ENCODE data around the gene TPM2.

The TPM2 gene

GRCh38 chr9:35689542-35690293 lies at the start of gene TPM2:
Gene TPM2 (minus strand): TSS chr9:35689925. CDS start chr9:35689817, 108 bp downstream.
- no peak for DNase-seq (ENCODE audit: low read depth in 2 of 2, low spot score in 1 of 2)

- no peak for DNase-seq (ENCODE audit: low read depth in 2 of 2, low spot score in 1 of 2)
These were observed 49.2 kb upstream of the TPM2 start for GRCh38 chr9:35738924-35739323.

GRCh38 chr9:35738186-35738585 lies 48.5 kb upstream of the TPM2 start:
- DNase-seq (ENCODE audit: low read depth in 2 of 2, low spot score in 1 of 2) = no peak

- no peak for DNase-seq (ENCODE audit: low read depth in 2 of 2, low spot score in 1 of 2)
These were observed 47.4 kb upstream of the TPM2 start for GRCh38 chr9:35737143-35737542.

- peak; percentile 27 to 45 for DNase-seq (ENCODE audit: low read depth in 2 of 2, low spot score in 1 of 2)
These were observed 46.5 kb upstream of the TPM2 start for GRCh38 chr9:35736201-35736633.

DNA sequence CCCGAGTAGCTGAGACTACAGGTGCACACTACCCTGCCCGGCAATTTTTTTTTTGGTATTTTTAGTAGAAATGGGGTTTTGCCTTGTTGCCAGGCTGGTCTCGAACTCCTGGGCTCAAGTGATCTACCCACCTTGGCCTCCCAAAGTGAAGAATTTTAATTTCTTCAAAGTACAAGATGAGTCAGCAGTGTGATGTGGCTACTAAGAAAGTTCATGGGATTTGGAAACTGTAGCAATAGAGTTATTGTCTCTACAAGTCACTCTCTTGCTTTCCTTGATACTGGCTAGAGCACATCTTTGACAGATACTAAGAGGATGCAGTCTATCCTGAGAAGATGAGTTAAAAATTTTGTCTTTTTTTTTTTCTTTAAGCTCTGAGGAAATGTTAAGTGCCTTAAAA lies 44.4 kb upstream of the TPM2 start:
- no peak for DNase-seq (ENCODE audit: low read depth in 2 of 2, low spot score in 1 of 2)

GRCh38 chr9:35732800-35733541 lies 43.2 kb upstream of the TPM2 start:
- no peak for DNase-seq (ENCODE audit: low read depth in 2 of 2, low spot score in 1 of 2)

DNA sequence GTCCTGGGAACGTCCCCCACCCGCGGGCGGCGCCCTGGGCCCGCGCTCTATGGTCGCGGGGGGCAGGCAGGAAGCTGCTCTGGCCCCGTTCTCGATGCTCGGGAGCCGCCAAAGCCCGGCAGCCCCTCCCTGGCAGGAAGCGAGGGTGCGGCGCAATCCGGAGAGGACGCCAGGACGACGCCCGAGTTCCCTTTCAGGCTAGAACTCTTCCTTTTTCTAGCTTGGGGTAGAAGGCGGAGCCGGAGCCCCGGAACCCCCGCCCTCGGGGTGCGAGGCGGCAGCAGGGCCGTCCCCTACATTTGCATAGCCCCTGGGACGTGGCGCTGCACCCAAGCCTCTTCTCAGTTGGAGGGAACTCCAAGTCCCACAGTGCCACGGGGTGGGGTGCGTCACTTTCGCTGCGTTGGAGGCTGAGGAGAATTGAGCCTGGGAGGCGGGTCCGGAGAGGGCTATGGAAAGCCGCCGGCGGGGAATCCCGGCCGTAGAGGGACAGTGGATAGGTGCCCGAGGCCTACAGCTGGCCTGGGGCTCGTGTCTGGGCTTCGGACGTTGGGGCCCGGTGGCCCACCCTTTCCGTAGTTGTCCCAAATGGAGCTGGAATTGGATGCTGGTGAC lies 42.6 kb upstream of the TPM2 start, which contains the start of the genes CREB3 and TLN1:
CREB3 (plus strand) TSS at position 482 of the 615 bp plus-strand sequence; CDS start at position 589, 107 bp downstream.
TLN1 (minus strand) TSS at position 11 of the 615 bp plus-strand sequence. CDS start 6,501 bp downstream, outside the sequence.
- peak; percentile 87 to 94 for DNase-seq (ENCODE audit: low read depth in 2 of 2, low spot score in 1 of 2)

- DNase-seq (ENCODE audit: low read depth in 2 of 2, low spot score in 1 of 2) = no peak
These were observed 41.9 kb upstream of the TPM2 start for GRCh38 chr9:35731415-35732184.

DNA sequence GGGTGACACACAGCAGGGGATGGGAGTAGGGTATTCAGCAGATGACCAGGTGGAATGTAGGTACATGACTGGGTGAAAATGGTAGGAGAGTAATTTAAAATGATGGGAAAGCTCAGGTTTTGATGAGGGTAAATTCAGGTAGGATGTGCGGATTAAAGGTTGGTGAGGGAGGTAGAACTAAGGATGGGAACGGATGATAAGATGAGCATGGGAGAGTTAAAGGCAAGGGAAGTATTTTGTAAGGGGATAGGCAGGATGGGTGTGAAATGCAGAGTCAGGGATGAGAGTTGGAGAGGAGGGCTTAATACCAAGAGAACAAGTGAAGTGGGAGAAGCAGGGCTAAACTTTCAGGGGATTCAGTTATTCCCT lies 40.7 kb upstream of the TPM2 start:
- no peak for DNase-seq (ENCODE audit: low read depth in 2 of 2, low spot score in 1 of 2)

- DNase-seq (ENCODE audit: low read depth in 2 of 2, low spot score in 1 of 2) = no peak
These were observed 40.2 kb upstream of the TPM2 start for GRCh38 chr9:35729700-35730485.

DNA sequence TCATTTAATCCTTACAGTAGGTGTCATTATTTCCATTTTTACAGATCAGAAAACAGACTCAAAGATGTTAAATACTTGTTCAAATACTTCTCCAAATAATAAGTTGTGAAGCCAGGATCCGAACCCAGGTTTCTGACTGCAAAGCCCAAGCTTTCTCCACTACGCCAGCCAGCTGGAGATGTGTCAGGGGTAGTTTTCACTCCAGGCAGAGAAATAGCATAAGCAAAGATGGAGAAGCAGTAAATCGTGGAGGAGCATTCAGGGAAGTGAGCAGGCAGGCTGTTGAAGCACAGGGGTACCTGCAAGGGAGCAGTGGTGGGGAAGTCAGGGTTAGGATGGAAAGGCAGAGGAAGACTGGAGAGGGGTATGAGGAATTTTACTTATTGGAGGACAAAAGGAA lies 39.4 kb upstream of the TPM2 start:
- DNase-seq (ENCODE audit: low read depth in 2 of 2, low spot score in 1 of 2) = no peak

- DNase-seq (ENCODE audit: low read depth in 2 of 2, low spot score in 1 of 2) = no peak
These were observed 38.6 kb upstream of the TPM2 start for GRCh38 chr9:35728041-35728971.

DNA sequence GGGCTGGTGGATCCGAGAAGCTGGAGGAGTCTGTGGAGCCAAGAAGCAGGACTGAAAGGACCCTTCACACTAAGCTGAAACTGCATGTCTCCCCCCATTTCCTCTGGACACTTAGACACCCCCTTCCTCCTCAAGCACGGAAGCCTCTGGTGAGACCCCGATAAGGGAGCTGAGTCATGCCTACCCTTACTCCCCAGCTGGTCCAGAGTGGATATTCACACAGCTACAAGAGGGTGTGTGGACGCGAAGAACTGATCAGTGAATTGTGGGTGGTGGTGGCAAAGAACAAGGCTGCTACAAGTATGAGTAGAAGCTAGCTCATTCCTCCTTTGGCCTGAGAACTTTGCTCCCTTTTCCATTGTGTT lies 37.9 kb upstream of the TPM2 start:
- no peak for DNase-seq (ENCODE audit: low read depth in 2 of 2, low spot score in 1 of 2)

DNA sequence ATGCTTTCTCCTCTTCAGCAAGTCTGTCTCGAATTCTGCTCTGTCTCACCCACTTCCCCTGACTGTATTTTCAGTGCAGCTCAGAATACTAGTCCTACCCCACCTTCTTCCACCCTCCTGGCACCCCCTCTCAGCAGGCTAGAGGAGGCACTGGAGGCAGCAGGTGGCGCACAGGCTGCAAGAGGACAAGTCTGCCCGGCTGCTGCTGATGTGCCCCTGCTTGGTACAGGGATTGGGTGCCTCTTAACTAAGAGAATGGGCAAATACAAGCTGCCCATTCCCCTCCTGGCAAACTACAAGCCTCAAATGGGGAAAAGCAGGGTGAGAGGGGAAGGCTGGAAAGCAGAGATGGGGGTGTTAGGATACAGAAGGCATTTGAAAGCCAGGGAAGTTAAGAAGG lies 37.2 kb upstream of the TPM2 start:
- DNase-seq (ENCODE audit: low read depth in 2 of 2, low spot score in 1 of 2) = no peak

DNA sequence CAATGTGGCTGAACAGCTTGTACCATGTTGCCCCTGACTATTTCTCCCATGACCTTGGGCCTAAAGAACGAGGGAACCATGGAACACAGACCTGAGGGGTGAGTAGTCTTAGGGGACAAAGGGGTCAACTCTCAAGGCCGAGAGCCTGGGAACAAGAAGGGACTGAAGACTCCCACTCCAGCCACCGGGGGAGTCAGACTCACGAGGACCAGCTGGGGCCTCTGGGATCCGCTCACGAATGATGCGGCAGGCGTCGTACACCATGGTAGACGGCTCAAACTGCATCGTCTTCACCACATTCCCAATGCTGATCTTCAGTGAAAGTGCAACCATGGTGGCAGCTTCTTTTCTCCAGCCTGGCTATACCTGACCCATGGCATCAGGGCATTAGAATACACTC lies 35.6 kb upstream of the TPM2 start:
- no peak for DNase-seq (ENCODE audit: low read depth in 2 of 2, low spot score in 1 of 2)

DNA sequence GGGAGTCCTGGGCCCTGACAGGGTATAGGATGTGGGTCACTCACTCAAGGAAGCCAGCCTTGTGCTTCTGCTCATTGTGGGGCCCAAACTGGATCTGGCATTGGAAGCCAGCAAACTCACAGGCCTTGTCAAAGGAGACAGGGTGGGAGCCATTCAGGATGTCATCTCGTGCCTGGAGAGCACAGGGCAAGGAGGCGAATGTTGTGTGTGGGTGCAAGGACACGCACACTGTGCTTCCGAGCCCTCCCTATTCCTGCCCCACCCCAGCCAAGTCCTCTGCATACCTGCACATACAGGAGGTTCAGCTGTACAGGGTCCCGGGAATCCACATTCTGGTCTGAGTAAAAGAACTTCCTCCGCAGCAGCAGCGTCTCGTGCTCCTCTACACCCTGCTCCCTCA lies 34.2 kb upstream of the TPM2 start:
- DNase-seq (ENCODE audit: low read depth in 2 of 2, low spot score in 1 of 2) = no peak

DNA sequence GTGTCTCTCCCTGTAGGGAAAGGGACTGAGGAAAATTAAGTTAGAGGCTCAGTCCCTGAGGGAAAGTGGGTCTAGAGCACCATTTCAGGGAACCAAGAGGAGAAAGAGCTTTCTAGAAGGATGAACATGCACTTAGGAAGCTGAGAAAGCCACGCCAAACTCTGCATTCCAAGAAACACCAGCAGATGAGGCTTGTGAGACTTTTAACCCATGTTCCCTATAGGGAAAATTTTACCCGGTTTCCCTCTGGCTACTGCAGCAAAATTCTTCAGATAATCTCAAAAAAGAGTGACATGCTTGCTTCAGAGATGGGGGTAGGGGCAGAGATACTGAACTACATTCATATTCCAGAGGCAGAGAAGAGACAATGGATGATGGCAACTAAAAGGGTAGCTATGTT lies 33.7 kb upstream of the TPM2 start:
- no peak for DNase-seq (ENCODE audit: low read depth in 2 of 2, low spot score in 1 of 2)

GRCh38 chr9:35719546-35719945 lies 29.8 kb upstream of the TPM2 start:
- DNase-seq (ENCODE audit: low read depth in 2 of 2, low spot score in 1 of 2) = no peak

Data from stimulated activated CD8-positive, alpha-beta memory T cell treated with anti-CD3 and anti-CD28 coated beads, Interleukin-4, amount 100 ng/mL, for 4 hours (primary cell).